AG09309 (cell line): ENCODE results near the gene S100A3.
"Not testable (repeated sequence)": the region's sequence is repeated elsewhere in the genome, so short reads cannot be mapped to it uniquely, and the experiment has no call there.

Experiments used
- DNase-seq: peaks from one replicate; pipeline ENCODE4 v3.0.0-alpha.2; 2010; ENCODE audit warnings: low read depth
- H3K4me3 ChIP-seq: 2 replicates; pipeline ENCODE4 v1.5.1; 2011; ENCODE audit warnings: mild to moderate bottlenecking, low read depth, low read length, moderate library complexity; ENCODE audit not compliant: control insufficient read depth
- TF ChIP-seq, protein P1 (sequence below): IDR thresholded peaks from 2 replicates; pipeline ENCODE4 v1.5.1; 2011; ENCODE audit warnings: mild to moderate bottlenecking, low read depth, low read length, inconsistent platforms; ENCODE audit not compliant: insufficient read depth, control insufficient read depth; ENCODE audit errors: missing control alignments

The S100A3 gene

DNA sequence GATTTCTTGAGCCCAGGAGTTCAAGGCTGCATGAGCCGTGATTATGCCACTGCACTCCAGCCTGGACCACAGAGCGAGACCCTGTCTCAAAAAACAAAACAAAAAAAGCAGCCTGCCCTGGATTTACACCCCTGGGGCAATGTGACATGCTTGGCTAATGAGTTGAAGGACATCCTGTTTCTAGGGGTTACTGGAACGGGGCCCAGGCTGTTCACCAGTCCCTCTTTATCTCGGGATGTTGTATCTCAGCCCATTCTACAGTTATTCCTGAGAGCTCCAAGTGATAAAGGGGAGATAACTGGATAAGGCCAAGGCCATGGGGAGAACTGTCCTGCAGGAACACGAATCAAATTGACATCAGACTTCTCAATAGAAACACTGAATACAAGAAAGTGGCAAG is 38.3 kb upstream of the S100A3 start:
- H3K4me3 ChIP-seq, result no peak overlapping the region
- TF ChIP-seq, protein P1, sequence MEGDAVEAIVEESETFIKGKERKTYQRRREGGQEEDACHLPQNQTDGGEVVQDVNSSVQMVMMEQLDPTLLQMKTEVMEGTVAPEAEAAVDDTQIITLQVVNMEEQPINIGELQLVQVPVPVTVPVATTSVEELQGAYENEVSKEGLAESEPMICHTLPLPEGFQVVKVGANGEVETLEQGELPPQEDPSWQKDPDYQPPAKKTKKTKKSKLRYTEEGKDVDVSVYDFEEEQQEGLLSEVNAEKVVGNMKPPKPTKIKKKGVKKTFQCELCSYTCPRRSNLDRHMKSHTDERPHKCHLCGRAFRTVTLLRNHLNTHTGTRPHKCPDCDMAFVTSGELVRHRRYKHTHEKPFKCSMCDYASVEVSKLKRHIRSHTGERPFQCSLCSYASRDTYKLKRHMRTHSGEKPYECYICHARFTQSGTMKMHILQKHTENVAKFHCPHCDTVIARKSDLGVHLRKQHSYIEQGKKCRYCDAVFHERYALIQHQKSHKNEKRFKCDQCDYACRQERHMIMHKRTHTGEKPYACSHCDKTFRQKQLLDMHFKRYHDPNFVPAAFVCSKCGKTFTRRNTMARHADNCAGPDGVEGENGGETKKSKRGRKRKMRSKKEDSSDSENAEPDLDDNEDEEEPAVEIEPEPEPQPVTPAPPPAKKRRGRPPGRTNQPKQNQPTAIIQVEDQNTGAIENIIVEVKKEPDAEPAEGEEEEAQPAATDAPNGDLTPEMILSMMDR, result no peak
- no peak for DNase-seq

GRCh38 chr1:153586347-153586746 is 37.3 kb upstream of the S100A3 start:
- no peak for DNase-seq
- TF ChIP-seq, protein P1, result no peak
- H3K4me3 ChIP-seq, result no peak overlapping the region

GRCh38 chr1:153585006-153585405 is 35.9 kb upstream of the S100A3 start:
- TF ChIP-seq, protein P1, result no peak
- no peak for DNase-seq

DNA sequence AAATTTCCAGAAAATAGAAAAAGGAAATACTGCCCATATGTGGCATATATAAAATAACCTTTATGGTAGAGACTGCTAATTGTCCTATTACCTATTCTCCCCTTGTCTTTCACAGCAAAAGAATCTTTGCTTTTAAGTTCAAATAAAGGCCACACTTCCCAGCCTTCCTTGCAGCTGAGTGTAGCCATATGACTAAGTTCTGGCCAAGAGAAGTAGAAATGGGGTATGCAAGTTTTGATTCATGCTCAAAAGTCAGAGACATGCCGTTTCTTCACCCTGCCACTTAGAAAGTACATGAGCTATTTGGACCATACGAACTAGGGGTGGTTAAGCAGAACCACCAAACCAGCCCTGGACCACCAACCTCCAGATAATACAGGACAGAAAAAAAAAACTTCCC is 34.9 kb upstream of the S100A3 start:
- DNase-seq, result no peak
- TF ChIP-seq, protein P1, result no peak
- no peak overlapping the region for H3K4me3 ChIP-seq

More at GRCh38 chr1:153585006-153585405, 35.9 kb upstream of the S100A3 start:
- H3K4me3 ChIP-seq, result no peak overlapping the region

- not testable (repeated sequence) for H3K4me3 ChIP-seq, DNase-seq
Measured at GRCh38 chr1:153583514-153583913, 34.5 kb upstream of the S100A3 start.

GRCh38 chr1:153582836-153583235 is 33.8 kb upstream of the S100A3 start:
- H3K4me3 ChIP-seq, DNase-seq: not testable (repeated sequence)

DNA sequence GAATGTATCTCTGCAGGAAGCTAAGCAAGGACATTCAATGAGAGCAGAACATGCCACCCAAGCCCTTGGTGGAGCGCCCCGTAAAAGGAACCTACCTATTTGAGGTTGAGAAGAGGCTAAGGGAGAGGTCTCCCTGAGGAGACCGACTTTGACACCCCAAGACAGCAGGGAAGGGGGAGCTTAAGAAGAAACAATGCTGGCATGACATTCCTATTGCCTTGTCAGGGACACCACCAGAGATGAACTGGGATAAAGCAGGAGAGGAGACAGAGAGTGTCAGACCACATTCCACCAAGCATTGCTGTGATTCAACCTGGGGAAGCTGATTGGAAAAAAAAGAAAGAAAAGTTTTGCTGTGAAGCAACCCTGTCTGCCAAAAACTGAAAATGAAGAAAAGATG is 29.9 kb upstream of the S100A3 start:
- no peak for DNase-seq
- TF ChIP-seq, protein P1, result no peak
- no peak overlapping the region for H3K4me3 ChIP-seq

- DNase-seq, result no peak
- H3K4me3 ChIP-seq, result no peak overlapping the region
- TF ChIP-seq, protein P1, result no peak
Measured at GRCh38 chr1:153578490-153578889, 29.4 kb upstream of the S100A3 start.
